ENCODE results near the gene MBLAC1.

GRCh38 chr7:100156331-100157068, 29.7 kb downstream of the MBLAC1 start:
- TF ChIP-seq POLR2A (IDR thresholded peaks at IDR 0.05) = no peak
- no peak for TF ChIP-seq CTCF (IDR thresholded peaks at IDR 0.05)
